Endothelial cell of umbilical vein (primary cell): ENCODE results near the gene ARGLU1. TPM values are rescaled to one million over a fixed set of nuclear protein-coding genes. Genes with fewer than 3 reads are reported as not detected.

Source experiments
- BruUV-seq: library from RNA; stranded (reverse); fragments of 400-500 nt; replicated peaks from 2 replicates; lab custom pipeline; 2021; lab: Mats Ljungman, UMichigan
- CTCF ChIA-PET: fragments of 300-600, 350-600 bp; sonication (Branson Sonifier 250); formaldehyde crosslinking; loops from one replicate; lab custom pipeline; 2021; ENCODE audit warnings: antibody characterized with exemption, inconsistent platforms; lab: Charles Lee
- POLR2A ChIA-PET: fragments of 300-600, 350-600 bp; sonication (Branson Sonifier 250); formaldehyde crosslinking; loops from one replicate; lab custom pipeline; 2021; ENCODE audit warnings: antibody characterized with exemption, inconsistent platforms; lab: Charles Lee
- DNase-seq: peaks from one replicate; pipeline ENCODE4 v3.0.0-alpha.2; 2011; ENCODE audit warnings: low read depth, low spot score
- FAIRE-seq: peaks from 2 replicates; lab custom pipeline; 2011; peaks lifted over from hg19 to GRCh38; lab: Jason Lieb, UNC
- H2AFZ ChIP-seq: 2 replicates; pipeline ENCODE4 v1.6.0; 2012; ENCODE audit warnings: low read depth, low read length, control low read depth, inconsistent platforms
- H3K27ac ChIP-seq: 2 replicates; pipeline ENCODE4 v1.5.1; 2011; ENCODE audit warnings: low read depth, mild to moderate bottlenecking, control low read depth, low read length, moderate library complexity; ENCODE audit not compliant: insufficient read depth
- H3K27me3 ChIP-seq, 2 experiments: 2 replicates each; pipeline versions ENCODE4 v1.6.0 to v1.6.1; 2011; ENCODE audit warnings: low read length in 2 of 2, mixed read lengths in 1 of 2; ENCODE audit not compliant: control insufficient read depth in 2 of 2, insufficient read depth in 2 of 2
- H3K36me3 ChIP-seq, 2 experiments: 2 replicates in 1 of 2; 3 replicates in 1 of 2; pipeline ENCODE4 v1.5.1; 2011; ENCODE audit warnings: low read length in 2 of 2, mild to moderate bottlenecking in 1 of 2, moderate library complexity in 1 of 2; ENCODE audit not compliant: control insufficient read depth in 2 of 2, insufficient read depth in 2 of 2; ENCODE audit errors: extremely low read depth in 1 of 2
- H3K4me1 ChIP-seq: 3 replicates; pipeline ENCODE4 v1.5.1; 2011; ENCODE audit warnings: mild to moderate bottlenecking, low read length; ENCODE audit not compliant: control insufficient read depth, insufficient read depth; ENCODE audit errors: extremely low read depth
- H3K4me2 ChIP-seq: 2 replicates; pipeline ENCODE4 v1.6.1; 2011; ENCODE audit warnings: low read length, control low read depth, mixed read lengths; ENCODE audit not compliant: insufficient read depth
- H3K4me3 ChIP-seq, 3 experiments: fragments of 200-600 bp in 1 of 3; sonication (generic), shearing (Covaris generic) in 1 of 3; replicated peaks in 1 of 3; 2 replicates each; pipeline ENCODE4 v1.5.1; 2011 to 2016; ENCODE audit warnings: control low read depth in 3 of 3, low read length in 3 of 3, mild to moderate bottlenecking in 2 of 3, inconsistent platforms in 1 of 3, low read depth in 1 of 3, moderate library complexity in 1 of 3; ENCODE audit not compliant: insufficient read depth in 1 of 3
- H3K79me2 ChIP-seq: 2 replicates; pipeline ENCODE4 v1.6.0; 2012; ENCODE audit warnings: low read length, inconsistent platforms; ENCODE audit not compliant: control insufficient read depth, insufficient read depth
- H3K9ac ChIP-seq: replicated peaks from 2 replicates; pipeline ENCODE3; 2011; ENCODE audit warnings: low read length, control low read depth; ENCODE audit not compliant: insufficient read depth; ENCODE audit errors: extremely low read depth
- H3K9me1 ChIP-seq: replicated peaks from 3 replicates; pipeline ENCODE4 v1.6.0; 2011; ENCODE audit warnings: mild to moderate bottlenecking, low read length; ENCODE audit not compliant: control insufficient read depth, insufficient read depth; ENCODE audit errors: extremely low read depth
- H3K9me3 ChIP-seq: replicated peaks from 2 replicates; pipeline ENCODE4 v1.5.1; 2012; ENCODE audit warnings: low read length, inconsistent platforms; ENCODE audit not compliant: control insufficient read depth, insufficient read depth
- H4K20me1 ChIP-seq: replicated peaks from 2 replicates; pipeline ENCODE3; 2011; ENCODE audit warnings: mild to moderate bottlenecking, low read length; ENCODE audit not compliant: control insufficient read depth, insufficient read depth; ENCODE audit errors: extremely low read depth
- CTCF ChIP-seq, 2 donors: IDR thresholded peaks; 1 replicate in 1 of 2; 2 replicates in 1 of 2; pipeline ENCODE4 v1.5.1; 2011; ENCODE audit warnings: low read length in 2 of 2, mild to moderate bottlenecking in 2 of 2, moderate library complexity in 2 of 2, control low read depth in 1 of 2, inconsistent platforms in 1 of 2, low read depth in 1 of 2; ENCODE audit not compliant: insufficient read depth in 1 of 2; ENCODE audit errors: extremely low read depth in 1 of 2
- GATA2 ChIP-seq: IDR thresholded peaks from 2 replicates; pipeline ENCODE4 v1.7.0; 2011; ENCODE audit warnings: low read depth, mild to moderate bottlenecking, moderate library complexity, mixed read lengths, low read length; ENCODE audit not compliant: insufficient read length, insufficient read depth
- JUN ChIP-seq: IDR thresholded peaks from 2 replicates; pipeline ENCODE4 v1.6.1; 2011; ENCODE audit warnings: borderline replicate concordance, low read depth; ENCODE audit not compliant: insufficient read length, insufficient read depth
- MAX ChIP-seq: IDR thresholded peaks from 2 replicates; pipeline ENCODE4 v1.6.1; 2011; ENCODE audit not compliant: insufficient read depth, insufficient read length
- POLR2AphosphoS5 ChIP-seq: IDR thresholded peaks from 2 replicates; pipeline ENCODE4 v1.6.1; 2012; ENCODE audit warnings: low read depth, mild to moderate bottlenecking, control low read depth, low read length, moderate library complexity; ENCODE audit not compliant: insufficient read depth
- dilution Hi-C: fragments of 300-500 bp; cut with MboI; formaldehyde crosslinking; loops from one replicate; pipeline ENCODE4 v1.15.0; 2019; ENCODE audit warnings: low sequenced_read_pairs; ENCODE audit not compliant: extremely low pct_ligation_motif_present
- intact Hi-C: fragments of 100-400 bp; cut with micrococcal nuclease; formaldehyde crosslinking; loops from one replicate; pipeline ENCODE4 v1.10.0; 2022
- polyA plus RNA-seq, 4 experiments: library from polyadenylated mRNA; depleted of rRNA in 3 of 4; stranded (reverse) in 3 of 4; unstranded in 1 of 4; fragments of >200 nt; gene quantifications; 2 replicates each; pipeline versions ENCODE4 v1.2.1 to v1.2.3, GENCODE V29; 2011 to 2012; ENCODE audit warnings: missing spikeins in 1 of 4
- total RNA-seq: library from RNA; stranded (reverse); gene quantifications from 2 replicates; pipeline ENCODE4 v1.2.3, GENCODE V29; 2021

ARGLU1 gene
- total and polyA plus RNA-seq, 2 donors (not counting 3 experiments of a cell fraction or from before 2014, with no cell fraction given), result 44.4 to 111 TPM

GRCh38 chr13:106533101-106533942, 34.6 kb downstream of the ARGLU1 start:
- Histone ChIP-seq H3K9ac (peak overlapping the region; percentile 93), H3K27me3 (no peaks in the 10 kb centered on the region), H3K4me3 (peak overlapping the region; percentile 75 to 95 (median 87)), H2AFZ (peak overlapping the region; percentile 17), H3K9me3 (no peaks in the 10 kb centered on the region), H3K9me1 (no peaks in the 10 kb centered on the region), H3K4me2 (peak overlapping the region; percentile 70), H3K79me2 (peaks cover 56% of the 10 kb centered on the region), H3K36me3 (no peaks in the 10 kb centered on the region), H4K20me1 (no peaks in the 10 kb centered on the region), H3K4me1 (peaks cover 45% of the 10 kb centered on the region), H3K27ac (peak overlapping the region; percentile 85)
- ChIA-PET CTCF (interaction anchor here (0.6 to 5.1 kb wide), 22 partner anchors 8 to 1962 kb away, joined by 3 to 36 read pairs (median 4); no protein-coding TSS in a partner anchor), POLR2A (interaction anchor here (0.5 to 1.2 kb wide), 2 partner anchors 33 to 393 kb away, joined by 3 to 7 read pairs; no protein-coding TSS in a partner anchor)
- dilution Hi-C loops (no loop called here), intact Hi-C loops (loop anchor here (1.0 to 10.0 kb wide), 11 partner anchors 157 to 1549 kb away; no protein-coding TSS in a partner anchor)
- FAIRE-seq, result peak; percentile 59
- peak; percentile 81 for DNase-seq
- no peak for TF ChIP-seq JUN
- peak; percentile 50 for TF ChIP-seq POLR2AphosphoS5
- no peak for TF ChIP-seq MAX
- peak; percentile 14 for TF ChIP-seq GATA2
- peak; percentile 58 to 62 for TF ChIP-seq CTCF (IDR thresholded peaks at IDR 0.05; ENCODE audit: extremely low read depth in 1 of 2, insufficient read depth in 1 of 2, low read depth in 1 of 2, low read length in 2 of 2)
- TSS peak; percentile 11 for BruUV-seq
